COLO668 (cell line): ENCODE data around the gene APOO.

Experiments
- DNase-seq: peaks from one replicate; lab custom pipeline; 2025; ENCODE audit not compliant: unreplicated experiment; lab: John Stamatoyannopoulos, UW

Gene APOO

DNA sequence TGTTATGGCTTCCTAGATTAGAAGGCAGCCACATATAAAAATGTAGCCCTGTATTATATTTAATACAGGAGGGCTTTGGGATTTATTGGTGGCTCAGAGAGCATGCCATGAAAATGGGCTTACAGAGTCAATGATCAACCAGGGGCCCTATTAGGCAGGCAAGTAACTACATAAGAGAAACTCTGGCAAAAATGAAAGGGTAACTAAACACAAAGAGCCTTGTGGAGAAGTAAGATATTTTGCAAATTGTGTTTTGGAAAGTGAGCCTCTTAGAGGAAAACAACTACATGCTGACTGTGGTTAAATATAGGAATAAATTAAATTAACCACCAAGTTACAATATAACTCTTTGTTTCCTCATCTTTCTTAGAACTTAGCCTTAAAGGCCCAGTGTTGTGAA lies 119.2 kb downstream of the APOO start:
- no peak for DNase-seq

GRCh38 chrX:23787745-23788118 lies 120.0 kb downstream of the APOO start:
- DNase-seq: no peak

DNA sequence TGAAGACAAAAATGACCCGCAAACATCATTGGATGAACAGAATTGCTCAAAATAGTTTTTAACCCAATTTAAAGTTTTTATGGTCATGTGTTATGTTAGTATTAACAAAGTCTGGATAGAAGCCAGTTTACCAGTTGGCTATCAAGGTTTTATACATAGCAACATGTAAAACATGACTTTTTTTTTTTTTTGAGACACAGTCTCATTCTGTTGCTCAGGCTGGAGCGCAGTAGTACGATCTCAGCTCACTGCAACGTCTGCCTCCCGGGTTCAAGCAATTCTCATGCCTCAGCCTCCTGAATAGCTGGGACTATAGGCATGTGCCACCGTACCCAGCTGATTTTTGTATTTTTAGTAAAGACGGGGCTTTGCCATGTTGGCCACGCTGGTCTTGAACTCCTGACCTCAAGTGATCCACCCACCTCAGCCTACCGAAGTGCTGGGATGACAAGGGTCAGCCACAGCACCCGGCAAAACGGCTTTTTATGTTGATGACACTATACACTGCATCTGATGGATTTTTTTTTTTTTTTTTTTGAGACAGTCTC lies 121.4 kb downstream of the APOO start:
- DNase-seq: no peak

- no peak for DNase-seq
Measured at GRCh38 chrX:23785580-23785979, 122.2 kb downstream of the APOO start.

DNA sequence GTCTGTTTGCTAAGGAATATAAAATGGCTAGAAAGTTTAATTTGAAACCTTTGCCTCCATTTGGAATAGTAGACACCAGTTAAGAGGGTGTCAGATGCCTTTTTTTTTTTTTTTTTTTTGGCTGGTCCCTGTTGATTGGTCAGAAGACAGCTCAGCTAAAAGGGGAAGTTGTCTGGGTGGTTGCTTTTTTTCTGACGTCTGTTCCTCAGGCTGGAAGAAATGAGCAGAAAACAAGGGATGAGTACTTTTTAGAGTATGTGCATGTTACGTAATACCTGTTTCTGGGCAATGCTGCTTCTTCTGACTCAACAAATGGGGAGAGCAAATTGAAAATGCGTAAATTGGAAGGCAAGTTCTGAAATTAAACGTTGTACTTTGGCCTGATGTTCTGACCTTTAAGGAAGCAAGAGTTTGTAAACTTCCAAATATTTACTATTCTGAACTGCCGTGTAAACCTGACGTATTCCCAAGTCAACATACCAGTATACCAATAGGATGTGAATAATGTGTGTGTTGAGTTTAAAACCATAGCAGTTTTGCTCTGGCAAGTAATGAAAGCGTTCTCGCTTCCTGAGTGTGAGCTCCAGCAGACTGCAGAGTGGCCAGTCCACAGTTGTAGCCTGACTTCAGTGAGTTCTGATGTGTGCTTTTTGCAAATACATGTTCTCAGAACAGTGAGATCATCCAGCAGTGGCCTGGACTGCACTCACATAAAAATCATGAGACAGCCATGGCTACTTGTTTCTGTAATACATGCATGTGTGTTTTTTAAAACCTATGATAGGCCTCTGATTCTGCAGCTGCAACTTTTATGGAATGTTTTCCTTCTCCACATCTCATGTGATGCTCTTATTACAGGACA lies 123.0 kb downstream of the APOO start:
- DNase-seq: no peak

GRCh38 chrX:23783589-23784469 lies 123.9 kb downstream of the APOO start:
- DNase-seq: no peak
